Vagina (tissue), 2 donors: ENCODE results near the gene C1D.

ENCODE experiments used
- CTCF ChIP-seq, 3 experiments: fragments of 450-650 bp in 2 of 3; fragments of 200-600 bp in 1 of 3; sonication (generic) in 1 of 3; IDR thresholded peaks; one replicate each; pipeline ENCODE4 v1.5.1; 2017 to 2019; ENCODE audit warnings: antibody characterized with exemption in 3 of 3, mild to moderate bottlenecking in 2 of 3, moderate library complexity in 2 of 3
- POLR2A ChIP-seq, 2 donors: fragments of 450-650 bp; IDR thresholded peaks; one replicate each; pipeline ENCODE4 v1.6.1; 2017; ENCODE audit warnings: antibody characterized with exemption in 2 of 2, mild to moderate bottlenecking in 2 of 2, moderate library complexity in 2 of 2
- POLR2AphosphoS5 ChIP-seq, 2 donors: sonication (generic); formaldehyde crosslinking; IDR thresholded peaks; one replicate each; pipeline ENCODE4 v1.9.0; 2017; ENCODE audit warnings: antibody characterized with exemption in 2 of 2, mild to moderate bottlenecking in 2 of 2, low read depth in 1 of 2; ENCODE audit not compliant: insufficient read depth in 1 of 2

- TF ChIP-seq CTCF (IDR thresholded peaks at IDR 0.05) (no peak), POLR2A (IDR thresholded peaks at IDR 0.05) (no peak), POLR2AphosphoS5 (IDR thresholded peaks at IDR 0.05; ENCODE audit: insufficient read depth in 1 of 2, low read depth in 1 of 2) (no peak)
Observed at GRCh38 chr2:68000170-68000825, 62.5 kb downstream of the C1D start.
